ENCODE measurements around the gene JARID2. TPM values are rescaled to one million over a fixed set of nuclear protein-coding genes. Genes with fewer than 3 reads are reported as not detected.

The JARID2 gene
- total RNA-seq (2011; cell fraction: chromatin; rRNA removed; ENCODE audit: low replicate concordance) = 56.9 and 64.3 TPM in 2 replicates
- total RNA-seq (2011; cell fraction: nucleolus; rRNA removed) = 33.0 and 36.0 TPM in 2 replicates
- 32.8 and 33.1 TPM in 2 replicates for total RNA-seq (2011; cell fraction: nucleoplasm; rRNA removed)
- total RNA-seq (2014; rRNA removed) = 15.5 and 17.4 TPM in 2 replicates
- total RNA-seq (2014; rRNA removed; fragmentation: Illumina TruSeq; extraction: Trizol) = 14.9 and 16.9 TPM in 2 replicates
- total RNA-seq (2015; rRNA removed; fragmentation: Illumina TruSeq; extraction: Trizol) = 16.1 and 16.5 TPM in 2 replicates
- 23.8 and 29.0 TPM in 2 replicates for total RNA-seq (2021)
- 15.7 and 16.8 TPM in 2 replicates for polyA plus RNA-seq (2011; rRNA removed)
- polyA plus RNA-seq (2011; cell fraction: cytosol; rRNA removed) = 13.0 and 13.9 TPM in 2 replicates
- polyA plus RNA-seq (2011; cell fraction: nucleus; rRNA removed) = 30.2 and 41.3 TPM in 2 replicates
- 14.1 and 15.7 TPM in 2 replicates for polyA plus RNA-seq (2012)
- 21.7 and 22.5 TPM in 2 replicates for polyA plus RNA-seq (2014; fragmentation: Illumina TruSeq; extraction: Trizol)
- polyA plus RNA-seq (2014; fragmentation: Nextera tagmentation; extraction: Ambion mirVana) = 1 to 10 TPM; 5.0 to 6.7 TPM
- 12.7 and 15.6 TPM in 2 replicates for polyA plus RNA-seq (2014; rRNA removed)
- 30.8 and 34.8 TPM in 2 replicates for polyA minus RNA-seq (2011; rRNA and poly(A)+ RNA removed)
- polyA minus RNA-seq (2011; cell fraction: cytosol; rRNA and poly(A)+ RNA removed) = 17.8 and 22.9 TPM in 2 replicates
- polyA minus RNA-seq (2011; cell fraction: nucleus; rRNA and poly(A)+ RNA removed) = 23.2 and 32.0 TPM in 2 replicates
- percentile 89 among the genes with signal in this experiment for Bru-seq, nascent RNA
- percentile 82 among the genes with signal in this experiment for BruChase-seq, experiment 1, labeled RNA remaining after a 2-hour chase
- percentile 80 among the genes with signal in this experiment for BruChase-seq, experiment 2, labeled RNA remaining after a 6-hour chase
- long read RNA-seq, experiment 1, full-length matches to known transcripts = 1 of 51 reads
- long read RNA-seq, experiment 1, partial matches to known transcripts = 10 of 51 reads
- long read RNA-seq, experiment 1, other reads (novel, unspliced or antisense) = 40 of 51 reads
- long read RNA-seq, experiment 2, partial matches to known transcripts = 21 of 25 reads
- long read RNA-seq, experiment 2, other reads (novel, unspliced or antisense) = 4 of 25 reads
- long read RNA-seq, experiment 3, full-length matches to known transcripts = 1 of 9 reads
- long read RNA-seq, experiment 3, partial matches to known transcripts = 2 of 9 reads
- long read RNA-seq, experiment 3, other reads (novel, unspliced or antisense) = 6 of 9 reads

- Histone ChIP-seq H3K27ac (ENCODE audit: extremely low read depth, low read depth, low read length) (peak within 1 kb of the TSS; percentile 94), H3K4me3 (peak within 1 kb of the TSS; percentile 78), H3K9me3 (replicated peaks; ENCODE audit: control insufficient read depth, insufficient read depth, low read depth, low read length) (no peaks in the 10 kb centered on the region), H3K9me1 (ENCODE audit: control insufficient read depth, insufficient read depth, low read length) (no peaks in the 10 kb centered on the region), H2AFZ (ENCODE audit: low read depth, low read length) (peak within 1 kb of the TSS; percentile 96), H3K27me3 (ENCODE audit: control insufficient read depth in 2 of 2, insufficient read depth in 2 of 2, low read length in 2 of 2) (no peaks in the 10 kb centered on the region), H3K9ac (ENCODE audit: insufficient read depth in 1 of 2, low read depth in 2 of 2, low read length in 2 of 2) (peak within 1 kb of the TSS; percentile 88 to 99), H3K4me2 (ENCODE audit: insufficient read depth, low read length) (peak within 1 kb of the TSS; percentile 94), H4K20me1 (replicated peaks; ENCODE audit: control insufficient read depth, insufficient read depth, low read length) (peaks cover 11% of the 10 kb centered on the region), H3K79me2 (ENCODE audit: control insufficient read depth, insufficient read depth, low read length) (peaks cover 55% of the 10 kb centered on the region), H3K4me1 (replicated peaks in 1 of 2; ENCODE audit: control insufficient read depth in 2 of 2, insufficient read depth in 2 of 2, low read length in 2 of 2) (peaks cover 20 to 24% of the 10 kb centered on the region in 2 experiments), H3K36me3 (ENCODE audit: control insufficient read depth, insufficient read depth, low read length) (no peaks in the 10 kb centered on the region)
- ATAC-seq (peak; percentile 74), DNase-seq (ENCODE audit: extremely low read depth in 1 of 4, low spot score in 3 of 4) (peak; percentile 75 to 99 (median 88)), FAIRE-seq (peak; percentile 88)
- ChIA-PET CTCF (ENCODE audit: low intra/inter-chr PET ratio) (interaction anchor here (0.6 kb wide), 1 partner anchor 1035 kb away, joined by 3 read pairs; no protein-coding TSS in a partner anchor), POLR2A (interaction anchor here (0.5 to 1.2 kb wide), 15 partner anchors 10 to 403 kb away, joined by 3 to 13 read pairs (median 3); no protein-coding TSS in a partner anchor)
- in situ Hi-C loops (cut with MboI) (no loop called here), intact Hi-C loops (cut with micrococcal nuclease) (loop anchor here (2.0 to 10.0 kb wide), 8 partner anchors 35 to 521 kb away; no protein-coding TSS in a partner anchor)
- BruUV-seq (replicated peaks) = no TSS peak
- WGBS (ENCODE audit: insufficient coverage, low coverage, missing lambda C conversion rate) = 1% methylated on average over 54 of the region's 59 CpGs
- TF ChIP-seq SLC30A9 (CRISPR knock-in tag; IDR thresholded peaks at IDR 0.05) = no peak
- no peak for TF ChIP-seq RBM17 (IDR thresholded peaks at IDR 0.05; ENCODE audit: borderline replicate concordance, low read depth, low read length)
- TF ChIP-seq MYC (IDR thresholded peaks at IDR 0.05; ENCODE audit: low read depth, low read length) = peak; percentile 73
- TF ChIP-seq MYC (CRISPR knock-in tag; IDR thresholded peaks at IDR 0.05; ENCODE audit: borderline replicate concordance, low read depth) = peak; percentile 35; the same call in 1 of the 2 replicates
- TF ChIP-seq RBBP5 (IDR thresholded peaks at IDR 0.05; ENCODE audit: borderline replicate concordance, insufficient read depth, low read length, poor library complexity, severe bottlenecking) = peak; percentile 51
- no peak for TF ChIP-seq ZNF395 (CRISPR knock-in tag; IDR thresholded peaks at IDR 0.05)
- peak; percentile 88 for TF ChIP-seq TAF1 (IDR thresholded peaks at IDR 0.05; ENCODE audit: control insufficient read depth, extremely low read depth, insufficient read depth, low read length, severe bottlenecking)
- peak; percentile 55; the same call in 1 of the 2 replicates for TF ChIP-seq MTA1 (IDR thresholded peaks at IDR 0.05; ENCODE audit: borderline replicate concordance)
- no peak for TF ChIP-seq DNMT1 (IDR thresholded peaks at IDR 0.05)
- peak; percentile 88 for TF ChIP-seq SMAD4 (CRISPR knock-in tag; conservative IDR thresholded peaks at IDR 0.05)
- TF ChIP-seq MBD2 (IDR thresholded peaks at IDR 0.05; ENCODE audit: borderline replicate concordance, low read depth) = peak; percentile 76
Measured at GRCh38 chr6:15245361-15246216, at the start of gene JARID2. TSS of gene JARID2 (plus strand) at chr6:15246069. CDS start at chr6:15246540, 471 bp downstream.

Data from K562 (cell line).